Measurements from ENCODE around the gene MYOT.

- TF ChIP-seq CTCF (IDR thresholded peaks at IDR 0.05; ENCODE audit: low read length) (no peak), EZH2phosphoT487 (IDR thresholded peaks at IDR 0.05; ENCODE audit: low read length) (no peak)
Measured at GRCh38 chr5:137828180-137828579, 39.5 kb upstream of the MYOT start.
